GM12874 (cell line): ENCODE data around the gene ZG16B.

Experiments used
- TF ChIP-seq, protein P1 (sequence below): IDR thresholded peaks from 2 replicates; pipeline ENCODE4 v1.5.1; 2011; ENCODE audit warnings: low read depth, mild to moderate bottlenecking, control low read depth, low read length, moderate library complexity; ENCODE audit not compliant: insufficient read depth

ZG16B gene

DNA sequence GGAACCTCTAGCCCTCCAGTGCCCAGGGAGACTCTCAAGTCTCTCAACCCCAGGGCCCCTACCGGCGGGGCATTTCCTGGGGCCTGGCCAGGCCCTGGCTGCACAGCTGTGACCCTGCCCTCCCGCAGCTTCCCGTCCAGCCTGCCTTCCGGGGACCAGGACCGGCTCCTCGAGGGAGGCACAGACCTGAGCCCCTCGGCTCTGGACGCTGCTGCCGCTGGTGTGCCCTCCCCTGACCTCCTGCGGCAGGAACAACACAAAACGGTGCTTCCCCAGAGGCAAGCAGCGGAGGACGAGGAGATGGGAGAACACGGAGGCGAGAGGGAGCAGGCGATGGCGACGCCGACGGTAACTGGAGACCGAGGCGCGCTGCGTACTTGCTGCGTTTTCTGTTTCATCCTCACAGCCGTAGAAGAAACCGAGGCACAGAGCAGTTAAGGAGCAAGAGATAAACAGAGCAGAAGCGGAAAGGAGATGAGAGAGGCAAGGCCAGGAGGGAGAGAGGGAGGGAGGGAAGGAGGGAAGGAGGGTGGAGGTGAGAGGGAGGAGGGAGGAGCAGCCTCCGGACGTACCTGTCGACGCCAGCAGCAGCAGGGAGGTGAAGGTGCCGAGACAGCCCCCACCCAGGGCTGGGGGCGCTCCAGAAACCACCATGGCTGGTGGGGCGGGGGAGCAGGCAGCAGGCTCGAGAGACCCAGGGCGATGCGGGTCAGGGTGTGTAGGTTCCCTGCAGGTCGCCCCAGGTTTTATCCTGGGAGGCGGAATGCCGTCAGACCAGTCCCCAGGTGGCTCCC, 27.5 kb downstream of the ZG16B start, which contains the start of gene PRSS22:
Gene PRSS22 (minus strand): TSS at position 720 of the 794 bp plus-strand sequence. CDS start 66 bp downstream, at position 654.
- TF ChIP-seq, protein P1, sequence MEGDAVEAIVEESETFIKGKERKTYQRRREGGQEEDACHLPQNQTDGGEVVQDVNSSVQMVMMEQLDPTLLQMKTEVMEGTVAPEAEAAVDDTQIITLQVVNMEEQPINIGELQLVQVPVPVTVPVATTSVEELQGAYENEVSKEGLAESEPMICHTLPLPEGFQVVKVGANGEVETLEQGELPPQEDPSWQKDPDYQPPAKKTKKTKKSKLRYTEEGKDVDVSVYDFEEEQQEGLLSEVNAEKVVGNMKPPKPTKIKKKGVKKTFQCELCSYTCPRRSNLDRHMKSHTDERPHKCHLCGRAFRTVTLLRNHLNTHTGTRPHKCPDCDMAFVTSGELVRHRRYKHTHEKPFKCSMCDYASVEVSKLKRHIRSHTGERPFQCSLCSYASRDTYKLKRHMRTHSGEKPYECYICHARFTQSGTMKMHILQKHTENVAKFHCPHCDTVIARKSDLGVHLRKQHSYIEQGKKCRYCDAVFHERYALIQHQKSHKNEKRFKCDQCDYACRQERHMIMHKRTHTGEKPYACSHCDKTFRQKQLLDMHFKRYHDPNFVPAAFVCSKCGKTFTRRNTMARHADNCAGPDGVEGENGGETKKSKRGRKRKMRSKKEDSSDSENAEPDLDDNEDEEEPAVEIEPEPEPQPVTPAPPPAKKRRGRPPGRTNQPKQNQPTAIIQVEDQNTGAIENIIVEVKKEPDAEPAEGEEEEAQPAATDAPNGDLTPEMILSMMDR: no peak

DNA sequence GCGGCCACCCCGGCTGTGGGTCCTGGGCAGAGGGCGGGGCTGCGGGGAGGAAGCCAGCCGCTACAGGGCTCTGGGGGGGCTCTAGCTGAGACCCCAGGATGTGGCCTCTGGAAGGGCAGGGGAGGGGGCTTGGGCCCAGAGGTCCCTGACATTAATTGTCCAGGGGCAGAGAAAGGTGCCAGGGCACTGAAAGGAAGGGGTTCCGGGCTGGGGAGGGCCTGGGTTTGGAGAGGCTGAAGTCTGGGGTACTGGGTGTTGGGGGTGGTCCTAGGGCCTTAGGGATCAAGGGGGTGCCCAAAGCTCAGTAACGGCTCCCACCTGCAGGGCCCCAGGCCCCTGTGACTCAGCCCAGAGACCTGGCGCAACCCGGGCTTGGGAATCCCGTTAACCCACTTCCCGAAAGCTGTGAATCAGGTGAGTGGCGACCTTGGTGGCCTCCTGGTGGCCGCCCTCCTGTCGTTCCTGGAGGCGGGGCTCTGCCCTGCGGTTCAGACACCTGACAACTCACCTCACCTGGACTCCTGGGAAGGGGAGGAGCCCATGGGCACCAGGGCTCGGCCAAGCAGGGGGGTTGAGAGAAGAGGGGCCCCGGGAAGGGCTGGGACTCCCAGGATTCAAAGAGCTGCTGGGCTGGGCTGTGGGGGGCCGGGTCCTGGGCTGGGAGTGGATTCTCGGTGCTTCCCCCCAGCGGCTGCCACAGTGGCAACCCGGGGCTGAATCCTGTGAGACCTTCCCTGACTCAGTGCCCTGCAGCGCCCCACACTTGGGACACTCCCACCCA, 28.3 kb downstream of the ZG16B start:
- TF ChIP-seq, protein P1: no peak

DNA sequence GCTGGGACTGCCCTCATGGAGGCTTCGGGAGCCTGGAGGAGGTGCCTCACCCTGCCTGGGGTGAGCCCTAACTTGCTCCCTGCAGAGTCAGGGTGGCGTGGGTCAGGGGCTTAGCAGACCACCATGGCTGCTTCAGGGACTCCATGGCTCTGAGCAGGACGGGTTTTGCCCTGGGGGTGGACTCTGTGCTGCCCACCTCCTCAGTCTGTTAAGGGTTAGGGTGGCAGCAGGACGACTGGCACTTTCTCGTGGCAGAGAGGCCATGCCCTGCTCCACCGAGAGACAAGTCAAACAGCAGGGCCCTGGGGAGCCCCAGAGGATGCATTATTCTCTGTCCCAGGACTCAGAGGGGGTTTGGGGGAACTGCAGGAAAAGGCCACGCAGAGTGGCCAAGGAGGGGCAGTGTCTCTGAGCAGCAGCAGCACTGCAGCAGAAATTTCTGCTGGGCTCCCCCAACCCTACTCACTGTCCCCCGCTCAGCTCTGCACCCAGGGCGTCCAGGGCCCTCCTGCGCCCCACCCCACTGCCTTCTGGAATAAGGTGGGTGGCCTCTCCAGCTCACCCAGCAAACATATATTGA, 29.7 kb downstream of the ZG16B start:
- TF ChIP-seq, protein P1: no peak

DNA sequence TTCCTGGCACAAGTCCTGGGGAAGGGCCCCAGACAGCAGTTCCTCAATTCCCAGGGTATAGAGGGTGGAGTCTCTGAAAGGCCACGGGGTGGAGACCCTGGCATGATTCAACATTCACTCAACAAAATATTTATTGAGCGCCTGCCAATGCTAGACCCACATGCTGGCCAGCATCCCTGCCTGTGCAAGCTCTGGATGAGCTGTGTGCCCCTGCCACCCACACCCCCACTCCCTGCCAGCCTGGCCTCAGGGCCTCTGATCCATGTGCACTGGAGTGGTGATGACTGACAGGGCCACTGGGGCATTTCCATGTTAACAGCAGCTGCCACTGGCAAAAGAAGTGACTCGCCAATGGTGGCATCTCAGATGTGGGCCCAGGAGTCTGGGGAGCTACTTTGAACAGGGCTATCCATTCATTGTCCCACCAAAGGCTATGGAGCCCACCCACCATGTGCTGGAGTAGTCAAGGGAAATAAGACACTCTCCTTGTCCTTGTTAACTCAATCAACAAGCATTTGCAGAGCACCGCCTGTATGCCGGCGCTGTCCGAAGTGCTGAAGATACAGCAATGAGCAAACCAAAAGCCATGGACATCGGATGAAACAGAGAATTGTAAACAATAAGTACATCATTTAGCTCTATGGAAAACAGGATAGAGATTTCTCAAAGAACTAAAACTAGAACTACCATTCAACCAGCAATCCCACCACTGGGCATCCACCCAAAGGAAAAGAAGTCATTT, 30.9 kb downstream of the ZG16B start:
- TF ChIP-seq, protein P1: no peak

DNA sequence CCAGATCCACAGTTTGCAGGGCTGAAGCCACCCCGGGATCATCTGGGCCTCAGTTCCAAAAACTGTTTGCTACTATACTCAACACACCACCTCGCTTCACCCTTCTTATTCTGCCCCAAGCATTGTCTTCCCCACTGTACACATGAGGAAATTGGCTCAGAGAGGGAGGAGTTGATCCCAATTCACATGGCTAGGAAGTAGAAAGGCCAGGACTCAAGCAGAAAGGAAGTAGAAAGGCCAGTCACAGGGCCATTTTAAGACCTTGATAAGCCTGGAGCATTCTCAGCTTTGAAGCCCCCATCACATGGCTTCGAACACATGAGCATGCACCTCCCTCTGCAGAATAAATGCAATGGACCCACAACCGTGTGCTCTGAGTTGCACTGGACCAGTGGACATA, 35.5 kb downstream of the ZG16B start:
- TF ChIP-seq, protein P1: no peak

DNA sequence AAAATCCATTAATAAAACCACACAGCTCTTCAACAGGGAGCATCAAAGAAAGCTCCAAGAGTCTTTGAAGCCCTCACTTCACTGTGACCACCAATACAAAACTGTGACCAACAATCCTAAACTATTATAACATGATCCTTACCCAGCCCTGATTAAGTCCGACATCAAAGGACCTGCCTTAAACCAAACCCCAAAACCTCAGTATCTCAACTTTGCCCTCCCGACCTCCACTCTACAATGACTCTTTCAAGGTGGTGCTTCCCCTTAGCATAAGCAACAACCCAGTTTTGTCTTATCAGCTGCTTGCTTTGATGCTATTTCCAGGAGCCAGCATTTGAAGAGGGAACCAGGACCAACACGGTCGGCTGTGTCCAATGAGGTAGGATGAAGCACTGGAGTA, 36.3 kb downstream of the ZG16B start:
- TF ChIP-seq, protein P1: no peak

DNA sequence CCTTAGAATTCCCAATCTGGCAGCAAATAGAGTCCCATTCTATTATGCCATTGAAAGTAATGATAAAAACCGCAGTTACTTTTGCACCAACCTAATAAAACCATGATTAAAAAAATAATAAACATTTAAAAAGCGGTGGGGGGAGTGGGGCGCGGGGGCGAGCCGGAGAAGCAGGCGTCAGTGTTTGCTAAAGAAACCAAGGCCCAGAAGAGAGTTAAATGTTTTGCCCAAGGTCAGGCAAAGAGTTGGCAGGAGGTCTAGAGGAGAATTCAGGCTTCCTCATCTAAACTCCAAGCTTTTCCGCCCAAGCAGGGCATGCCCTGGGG, 37.5 kb downstream of the ZG16B start:
- TF ChIP-seq, protein P1: no peak
